GM13977 (cell line): ENCODE results near the gene ACAP3.
"Not testable (repeated sequence)": the region's sequence is repeated elsewhere in the genome, so short reads cannot be mapped to it uniquely, and the experiment has no call there.

ENCODE experiments used
- DNase-seq: peaks from one replicate; pipeline ENCODE4 v3.0.0; 2012; ENCODE audit warnings: low spot score
- CTCF ChIP-seq: IDR thresholded peaks from 2 replicates; pipeline ENCODE4 v1.5.1; 2012; ENCODE audit warnings: mild to moderate bottlenecking, control low read depth; ENCODE audit not compliant: insufficient read depth; ENCODE audit errors: extremely low read depth, missing control alignments
- in situ Hi-C: fragments of 300-500 bp; cut with MboI; formaldehyde crosslinking; loops from one replicate; pipeline ENCODE4 v1.12.0; 2022; ENCODE audit warnings: low sequenced_read_pairs, low pct_unique_long_range_greater_than_20kb, mixed read lengths, inconsistent platforms; ENCODE audit not compliant: unreplicated experiment

The ACAP3 gene

GRCh38 chr1:1255078-1255477, 52.7 kb downstream of the ACAP3 start:
- TF ChIP-seq CTCF = no peak
- no peak for DNase-seq
- in situ Hi-C loops = no loop called here

GRCh38 chr1:1254667-1254998, 53.1 kb downstream of the ACAP3 start:
- in situ Hi-C loops = no loop called here
- no peak for TF ChIP-seq CTCF

GRCh38 chr1:1253972-1254666, 53.6 kb downstream of the ACAP3 start:
- DNase-seq = no peak
- TF ChIP-seq CTCF = no peak
- in situ Hi-C loops = no loop called here

More at GRCh38 chr1:1254667-1254998, 53.1 kb downstream of the ACAP3 start:
- DNase-seq = no peak

- in situ Hi-C loops = no loop called here
- no peak for TF ChIP-seq CTCF
- no peak for DNase-seq
These were observed 54.4 kb downstream of the ACAP3 start for GRCh38 chr1:1253314-1253713.

GRCh38 chr1:1250786-1251284, 56.9 kb downstream of the ACAP3 start:
- no peak for TF ChIP-seq CTCF
- in situ Hi-C loops = no loop called here
- peak; percentile 90 for DNase-seq

- in situ Hi-C loops = not testable (repeated sequence)
These were observed 59.5 kb downstream of the ACAP3 start for GRCh38 chr1:1248009-1248913.

GRCh38 chr1:1247341-1247913, 60.3 kb downstream of the ACAP3 start:
- DNase-seq = no peak
- TF ChIP-seq CTCF = no peak
- in situ Hi-C loops = no loop called here

More at GRCh38 chr1:1248009-1248913, 59.5 kb downstream of the ACAP3 start:
- DNase-seq = not testable (repeated sequence)
